22Rv1 (cell line): ENCODE data around the gene CD37.
A peak's percentile ranks its signal among the peaks of the same experiment; 100 is the strongest.

ENCODE experiments used
- H3K27ac ChIP-seq: fragments of 450-650 bp; 2 replicates; pipeline ENCODE4 v1.5.1; 2017
- ZFX ChIP-seq: fragments of 450-650 bp; IDR thresholded peaks from 2 replicates; pipeline ENCODE4 v1.6.1; 2017; ENCODE audit warnings: antibody characterized with exemption, borderline replicate concordance
- TF ChIP-seq, protein P1 (sequence below): fragments of 450-650 bp; IDR thresholded peaks from 2 replicates; pipeline ENCODE4 v1.5.1; 2017; ENCODE audit warnings: mild to moderate bottlenecking

CD37 gene

DNA sequence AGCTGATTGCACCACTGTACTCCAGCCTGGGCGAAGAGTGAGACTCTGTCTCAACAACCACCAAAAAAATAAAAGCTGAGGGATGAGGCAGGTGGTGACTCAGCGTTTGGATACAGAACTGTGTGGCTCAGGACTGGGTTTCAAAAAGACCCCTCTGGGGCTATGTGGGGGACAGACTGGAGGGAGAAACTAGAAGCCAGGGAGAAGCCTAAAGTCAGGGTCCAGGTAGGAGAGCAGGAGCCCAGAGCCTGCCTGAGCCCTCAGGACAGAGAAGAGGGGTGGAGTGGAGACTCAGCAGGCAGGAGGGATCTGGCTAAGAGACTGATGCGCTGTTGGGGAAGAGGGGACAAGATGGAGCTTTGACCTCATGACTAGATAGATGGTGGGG is 1.8 kb upstream of the CD37 start:
- H3K27ac ChIP-seq, result no peak overlapping the region

DNA sequence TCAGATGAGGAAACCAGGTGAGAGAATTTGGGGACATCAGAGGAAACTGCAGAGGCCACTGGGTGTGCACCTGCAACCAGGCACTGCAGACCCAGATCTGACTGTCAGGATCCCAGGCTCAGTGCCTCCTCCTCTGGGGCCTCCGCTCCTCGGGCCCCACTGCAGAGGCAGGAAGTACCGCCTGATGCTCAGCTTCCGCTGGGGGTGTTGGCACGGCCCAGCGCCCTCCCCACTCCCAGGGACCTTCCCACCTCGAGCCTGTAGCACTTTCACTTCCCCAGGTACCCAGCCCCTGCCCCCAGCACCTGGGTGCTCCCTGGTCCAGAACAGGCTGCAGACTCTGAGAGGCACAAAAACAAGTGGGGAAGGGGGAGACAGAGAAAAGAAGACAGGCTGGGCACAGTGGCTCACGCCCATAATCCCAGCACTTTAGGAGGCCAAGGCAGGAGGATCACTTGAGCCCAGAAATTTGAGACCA is 1.4 kb upstream of the CD37 start:
- no peak overlapping the region for H3K27ac ChIP-seq
- TF ChIP-seq ZFX, result no peak
- TF ChIP-seq, protein P1, sequence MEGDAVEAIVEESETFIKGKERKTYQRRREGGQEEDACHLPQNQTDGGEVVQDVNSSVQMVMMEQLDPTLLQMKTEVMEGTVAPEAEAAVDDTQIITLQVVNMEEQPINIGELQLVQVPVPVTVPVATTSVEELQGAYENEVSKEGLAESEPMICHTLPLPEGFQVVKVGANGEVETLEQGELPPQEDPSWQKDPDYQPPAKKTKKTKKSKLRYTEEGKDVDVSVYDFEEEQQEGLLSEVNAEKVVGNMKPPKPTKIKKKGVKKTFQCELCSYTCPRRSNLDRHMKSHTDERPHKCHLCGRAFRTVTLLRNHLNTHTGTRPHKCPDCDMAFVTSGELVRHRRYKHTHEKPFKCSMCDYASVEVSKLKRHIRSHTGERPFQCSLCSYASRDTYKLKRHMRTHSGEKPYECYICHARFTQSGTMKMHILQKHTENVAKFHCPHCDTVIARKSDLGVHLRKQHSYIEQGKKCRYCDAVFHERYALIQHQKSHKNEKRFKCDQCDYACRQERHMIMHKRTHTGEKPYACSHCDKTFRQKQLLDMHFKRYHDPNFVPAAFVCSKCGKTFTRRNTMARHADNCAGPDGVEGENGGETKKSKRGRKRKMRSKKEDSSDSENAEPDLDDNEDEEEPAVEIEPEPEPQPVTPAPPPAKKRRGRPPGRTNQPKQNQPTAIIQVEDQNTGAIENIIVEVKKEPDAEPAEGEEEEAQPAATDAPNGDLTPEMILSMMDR, result no peak

More for the DNA sequence above, 1.8 kb upstream of the CD37 start:
- TF ChIP-seq ZFX, result no peak
- TF ChIP-seq, protein P1, result no peak

DNA sequence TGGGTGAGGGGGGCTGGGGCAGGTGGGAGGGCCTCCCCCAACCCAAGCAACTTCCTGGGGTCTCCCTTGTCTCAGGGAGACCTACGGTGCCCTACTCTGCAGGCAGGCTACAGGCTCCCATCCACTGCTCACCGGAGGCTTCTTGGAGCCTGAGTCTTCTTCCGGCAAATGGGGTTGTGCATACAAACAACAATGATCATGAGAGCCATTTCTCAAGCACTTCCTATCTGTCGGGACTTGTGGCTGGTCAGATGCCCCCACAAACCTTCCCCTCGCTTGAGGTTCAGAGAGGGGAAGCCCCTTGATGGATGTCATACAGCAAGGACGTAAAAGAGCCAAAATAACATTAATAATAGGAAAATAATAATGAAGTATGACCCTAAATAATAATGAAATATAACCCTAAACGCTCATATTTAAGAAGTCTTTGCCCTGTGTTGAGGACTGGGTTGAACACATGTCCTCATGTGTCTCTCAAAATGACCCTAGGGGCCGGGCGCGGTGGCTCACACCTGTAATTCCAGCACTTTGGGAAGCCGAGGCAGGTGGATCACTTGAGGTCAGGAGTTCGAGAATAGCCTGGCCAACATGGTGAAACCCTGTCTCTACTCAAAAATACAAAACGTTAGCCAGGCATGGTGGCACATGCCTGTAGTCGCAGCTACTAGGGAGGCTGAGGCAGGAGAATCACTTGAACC is 727 bp downstream of the CD37 start:
- TF ChIP-seq, protein P1, result no peak
- TF ChIP-seq ZFX, result no peak
- H3K27ac ChIP-seq, result no peak overlapping the region

DNA sequence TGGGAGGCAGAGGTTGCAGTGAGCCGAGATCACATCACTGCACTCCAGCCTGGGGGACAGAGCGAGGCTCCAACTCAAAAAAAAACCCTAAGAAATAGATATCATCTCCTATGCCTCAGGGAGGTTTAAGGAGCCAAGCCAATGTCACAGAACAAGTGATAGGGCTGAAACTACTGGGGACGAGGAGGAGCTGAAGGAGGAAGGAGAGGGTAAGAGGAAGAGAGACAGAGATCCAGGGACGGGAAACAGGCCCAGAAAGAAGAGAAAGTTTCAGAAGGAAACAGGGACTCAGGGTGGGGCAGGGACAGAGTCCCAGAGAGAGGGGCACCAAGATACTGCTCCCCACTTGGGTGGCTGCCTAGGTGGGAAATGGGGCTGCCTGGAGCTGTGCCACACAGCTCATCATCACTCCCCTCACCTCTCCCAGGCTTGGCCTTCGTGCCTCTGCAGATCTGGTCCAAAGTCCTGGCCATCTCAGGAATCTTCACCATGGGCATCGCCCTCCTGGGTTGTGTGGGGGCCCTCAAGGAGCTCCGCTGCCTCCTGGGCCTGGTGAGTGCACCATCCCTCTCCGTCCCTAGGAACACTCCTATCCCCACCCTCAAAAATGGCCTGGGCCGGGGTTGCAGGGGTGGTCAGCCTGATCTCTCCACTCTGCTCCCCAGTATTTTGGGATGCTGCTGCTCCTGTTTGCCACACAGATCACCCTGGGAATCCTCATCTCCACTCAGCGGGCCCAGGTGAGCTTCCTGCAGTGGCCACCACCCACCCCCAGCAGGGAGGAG is 1.5 kb downstream of the CD37 start:
- H3K27ac ChIP-seq, result no peak overlapping the region
- TF ChIP-seq, protein P1, result no peak
- TF ChIP-seq ZFX, result no peak

DNA sequence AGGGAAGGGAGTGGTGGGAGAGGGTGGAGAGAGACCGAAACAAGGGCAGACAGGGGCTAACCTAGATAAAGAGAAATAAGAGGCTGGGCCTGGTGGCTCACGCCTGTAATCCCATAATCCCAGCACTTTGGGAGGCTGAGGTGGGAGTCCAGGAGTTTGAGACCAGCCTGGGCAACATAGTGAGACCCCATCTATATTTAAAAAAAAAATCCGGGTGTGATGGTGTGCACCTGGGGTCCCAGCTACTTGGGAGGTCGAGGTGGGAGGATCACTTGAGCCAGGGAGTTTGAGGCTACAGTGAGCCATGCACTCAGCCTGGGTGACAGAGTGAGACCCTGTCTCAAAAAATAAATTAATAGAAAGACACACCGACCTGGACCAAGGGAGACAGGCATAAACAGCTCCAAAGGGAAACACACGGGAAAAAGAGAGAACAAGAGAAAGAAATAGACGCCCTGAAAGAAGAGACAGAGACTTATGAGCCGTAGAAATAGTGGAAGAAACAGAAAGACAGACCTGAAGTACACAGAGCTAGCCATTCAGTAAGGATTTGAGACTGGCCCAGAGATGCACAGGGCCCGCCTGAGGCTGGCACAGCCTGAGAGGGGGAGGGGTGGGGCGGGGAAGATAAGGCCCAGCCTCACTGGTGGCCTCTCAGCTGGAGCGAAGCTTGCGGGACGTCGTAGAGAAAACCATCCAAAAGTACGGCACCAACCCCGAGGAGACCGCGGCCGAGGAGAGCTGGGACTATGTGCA is 2.2 kb downstream of the CD37 start:
- TF ChIP-seq, protein P1, result no peak
- TF ChIP-seq ZFX, result no peak
- H3K27ac ChIP-seq, result no peak overlapping the region

DNA sequence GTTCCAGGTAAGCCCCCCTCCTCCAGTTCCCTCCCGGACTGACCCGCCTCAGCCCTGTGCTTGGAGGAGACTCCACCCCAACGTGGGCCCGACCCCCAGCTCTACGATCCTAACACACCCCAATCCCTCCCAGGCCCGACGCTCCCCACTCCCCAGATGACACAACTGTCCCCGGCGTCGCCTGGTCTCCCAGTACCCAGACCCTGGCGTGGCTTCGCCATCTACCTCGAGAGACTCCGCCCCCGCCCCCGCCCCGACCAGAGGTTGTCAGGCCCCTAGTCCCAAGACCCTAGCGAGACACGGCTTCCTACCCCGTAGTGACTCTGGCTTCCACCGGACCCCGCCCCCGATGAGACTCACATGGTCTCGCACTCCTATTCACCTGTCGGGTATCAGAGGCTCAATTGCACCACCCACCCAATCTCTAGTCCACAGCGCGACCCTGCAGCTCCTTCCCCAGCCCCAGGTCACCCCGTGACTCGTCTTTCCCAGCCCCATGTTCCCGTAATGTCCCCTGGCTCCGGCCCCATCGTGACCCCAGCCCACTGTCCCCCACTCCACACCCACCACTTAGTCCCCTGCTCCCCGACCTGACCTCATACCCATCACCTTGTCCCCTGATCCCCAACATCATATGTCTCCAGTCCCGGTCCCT is 2.9 kb downstream of the CD37 start:
- TF ChIP-seq, protein P1, result no peak
- TF ChIP-seq ZFX, result no peak
- H3K27ac ChIP-seq, result peak overlapping the region; percentile 91
